ENCODE measurements around the gene HRH4. TPM values are rescaled to one million over a fixed set of nuclear protein-coding genes. Genes with fewer than 3 reads are reported as not detected.

HRH4 gene
- total and polyA plus RNA-seq, 2 of the 13 experiments (the other 11 are each of a cell fraction or from before 2014, with no cell fraction given), result not detected

DNA sequence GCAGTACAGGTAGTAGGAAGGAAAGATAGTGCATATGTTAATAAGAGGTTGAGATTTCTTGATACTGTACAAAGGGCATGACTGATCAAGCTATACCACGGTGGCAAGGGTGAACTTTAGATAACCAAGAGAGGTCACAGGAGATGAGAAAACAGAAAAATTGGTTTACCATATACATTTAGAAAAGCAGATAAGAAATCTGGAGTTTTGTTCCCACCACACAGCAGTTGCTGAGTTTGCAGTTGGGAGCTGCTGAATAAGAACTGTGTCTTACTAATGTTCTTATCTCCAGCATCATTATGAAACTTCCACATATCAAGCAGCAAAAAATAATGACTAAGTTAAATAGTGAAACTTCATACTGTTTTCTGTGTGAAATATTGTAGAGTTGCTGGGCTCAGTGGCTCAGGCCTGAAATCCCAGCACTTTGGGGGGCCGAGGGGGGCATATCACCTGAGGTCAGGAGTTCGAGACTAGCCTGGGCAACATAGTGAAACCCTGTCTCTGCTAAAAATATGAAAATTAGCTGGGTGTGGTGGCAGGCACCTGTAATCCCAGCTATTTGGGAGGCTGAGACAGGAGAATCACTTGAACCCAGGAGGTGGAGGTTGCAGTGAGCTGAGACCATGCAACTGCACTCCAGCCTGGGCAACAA, 46.0 kb upstream of the HRH4 start:
- BruUV-seq (replicated peaks), result no TSS peak
- Histone ChIP-seq H3K9ac (ENCODE audit: insufficient read depth, low read depth, low read length) (no peak overlapping the region), H3K36me3 (replicated peaks in 1 of 2; ENCODE audit: control insufficient read depth in 1 of 2, insufficient read depth in 2 of 2, low read length in 2 of 2) (no peaks in the 10 kb centered on the region), H3K9me3 (ENCODE audit: low read length) (no peaks in the 10 kb centered on the region), H3K4me3 (replicated peaks in 1 of 3; ENCODE audit: insufficient read depth in 1 of 3, low read depth in 2 of 3, low read length in 3 of 3) (no peak overlapping the region), H4K20me1 (ENCODE audit: insufficient read depth, low read length) (no peaks in the 10 kb centered on the region), H3K79me2 (ENCODE audit: insufficient read depth, low read length) (no peaks in the 10 kb centered on the region), H3K4me2 (ENCODE audit: low read depth, low read length) (no peak overlapping the region), H3K27ac (ENCODE audit: extremely low read length, insufficient read depth, low read length) (no peak overlapping the region), H3K27me3 (ENCODE audit: control insufficient read depth in 1 of 2, insufficient read depth in 2 of 2, low read length in 2 of 2) (peaks cover 0 to 6% of the 10 kb centered on the region in 2 experiments; a peak in 1 of 5 replicates), H2AFZ (ENCODE audit: low read length) (no peak overlapping the region), H3K4me1 (ENCODE audit: insufficient read depth, low read length) (no peaks in the 10 kb centered on the region)
- in situ Hi-C loops (cut with HindIII; ENCODE audit: extremely low pct_ligation_motif_present, low pct_unique_long_range_greater_than_20kb) (no loop called here), intact Hi-C loops (cut with micrococcal nuclease; ENCODE audit: unreplicated experiment) (no loop called here)
- ATAC-seq, result no peak
- no peak for FAIRE-seq
- no peak for DNase-seq (ENCODE audit: low spot score)
- ChIA-PET CTCF (ENCODE audit: low intra/inter-chr PET ratio, low total read pairs) (no interaction called here), POLR2A (no interaction called here)
- WGBS (ENCODE audit: low lambda C conversion rate), result 8% methylated on average over 3 of the region's 3 CpGs
- TF ChIP-seq, protein P1, sequence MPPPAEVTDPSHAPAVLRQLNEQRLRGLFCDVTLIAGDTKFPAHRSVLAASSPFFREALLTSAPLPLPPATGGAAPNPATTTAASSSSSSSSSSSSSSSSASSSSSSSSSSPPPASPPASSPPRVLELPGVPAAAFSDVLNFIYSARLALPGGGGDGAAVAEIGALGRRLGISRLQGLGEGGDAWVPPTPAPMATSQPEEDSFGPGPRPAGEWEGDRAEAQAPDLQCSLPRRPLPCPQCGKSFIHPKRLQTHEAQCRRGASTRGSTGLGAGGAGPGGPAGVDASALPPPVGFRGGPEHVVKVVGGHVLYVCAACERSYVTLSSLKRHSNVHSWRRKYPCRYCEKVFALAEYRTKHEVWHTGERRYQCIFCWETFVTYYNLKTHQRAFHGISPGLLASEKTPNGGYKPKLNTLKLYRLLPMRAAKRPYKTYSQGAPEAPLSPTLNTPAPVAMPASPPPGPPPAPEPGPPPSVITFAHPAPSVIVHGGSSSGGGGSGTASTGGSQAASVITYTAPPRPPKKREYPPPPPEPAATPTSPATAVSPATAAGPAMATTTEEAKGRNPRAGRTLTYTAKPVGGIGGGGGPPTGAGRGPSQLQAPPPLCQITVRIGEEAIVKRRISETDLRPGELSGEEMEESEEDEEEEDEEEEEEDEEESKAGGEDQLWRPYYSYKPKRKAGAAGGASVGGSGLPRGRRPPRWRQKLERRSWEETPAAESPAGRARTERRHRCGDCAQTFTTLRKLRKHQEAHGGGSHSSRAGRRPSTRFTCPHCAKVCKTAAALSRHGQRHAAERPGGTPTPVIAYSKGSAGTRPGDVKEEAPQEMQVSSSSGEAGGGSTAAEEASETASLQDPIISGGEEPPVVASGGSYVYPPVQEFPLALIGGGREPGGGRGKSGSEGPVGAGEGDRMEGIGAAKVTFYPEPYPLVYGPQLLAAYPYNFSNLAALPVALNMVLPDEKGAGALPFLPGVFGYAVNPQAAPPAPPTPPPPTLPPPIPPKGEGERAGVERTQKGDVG (CRISPR knock-in tag; IDR thresholded peaks at IDR 0.05; ENCODE audit: borderline replicate concordance), result no peak
- TF ChIP-seq NAIF1 (CRISPR knock-in tag; IDR thresholded peaks at IDR 0.05; ENCODE audit: borderline replicate concordance), result no peak
- TF ChIP-seq PHB2 (IDR thresholded peaks at IDR 0.05; ENCODE audit: partially characterized antibody), result no peak
- TF ChIP-seq CC2D1A (CRISPR knock-in tag; IDR thresholded peaks at IDR 0.05), result no peak
- no peak for TF ChIP-seq HNRNPL (IDR thresholded peaks at IDR 0.05; ENCODE audit: low read depth, low read length)
- TF ChIP-seq NCOA2 (CRISPR knock-in tag; IDR thresholded peaks at IDR 0.05), result no peak
- TF ChIP-seq, protein P2, sequence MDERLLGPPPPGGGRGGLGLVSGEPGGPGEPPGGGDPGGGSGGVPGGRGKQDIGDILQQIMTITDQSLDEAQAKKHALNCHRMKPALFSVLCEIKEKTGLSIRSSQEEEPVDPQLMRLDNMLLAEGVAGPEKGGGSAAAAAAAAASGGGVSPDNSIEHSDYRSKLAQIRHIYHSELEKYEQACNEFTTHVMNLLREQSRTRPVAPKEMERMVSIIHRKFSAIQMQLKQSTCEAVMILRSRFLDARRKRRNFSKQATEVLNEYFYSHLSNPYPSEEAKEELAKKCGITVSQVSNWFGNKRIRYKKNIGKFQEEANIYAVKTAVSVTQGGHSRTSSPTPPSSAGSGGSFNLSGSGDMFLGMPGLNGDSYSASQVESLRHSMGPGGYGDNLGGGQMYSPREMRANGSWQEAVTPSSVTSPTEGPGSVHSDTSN (CRISPR knock-in tag; IDR thresholded peaks at IDR 0.05), result no peak
- TF ChIP-seq DMAP1 (CRISPR knock-in tag; IDR thresholded peaks at IDR 0.05), result no peak
- no peak for TF ChIP-seq ZKSCAN1 (IDR thresholded peaks at IDR 0.05; ENCODE audit: low read length)
- TF ChIP-seq, protein P3, sequence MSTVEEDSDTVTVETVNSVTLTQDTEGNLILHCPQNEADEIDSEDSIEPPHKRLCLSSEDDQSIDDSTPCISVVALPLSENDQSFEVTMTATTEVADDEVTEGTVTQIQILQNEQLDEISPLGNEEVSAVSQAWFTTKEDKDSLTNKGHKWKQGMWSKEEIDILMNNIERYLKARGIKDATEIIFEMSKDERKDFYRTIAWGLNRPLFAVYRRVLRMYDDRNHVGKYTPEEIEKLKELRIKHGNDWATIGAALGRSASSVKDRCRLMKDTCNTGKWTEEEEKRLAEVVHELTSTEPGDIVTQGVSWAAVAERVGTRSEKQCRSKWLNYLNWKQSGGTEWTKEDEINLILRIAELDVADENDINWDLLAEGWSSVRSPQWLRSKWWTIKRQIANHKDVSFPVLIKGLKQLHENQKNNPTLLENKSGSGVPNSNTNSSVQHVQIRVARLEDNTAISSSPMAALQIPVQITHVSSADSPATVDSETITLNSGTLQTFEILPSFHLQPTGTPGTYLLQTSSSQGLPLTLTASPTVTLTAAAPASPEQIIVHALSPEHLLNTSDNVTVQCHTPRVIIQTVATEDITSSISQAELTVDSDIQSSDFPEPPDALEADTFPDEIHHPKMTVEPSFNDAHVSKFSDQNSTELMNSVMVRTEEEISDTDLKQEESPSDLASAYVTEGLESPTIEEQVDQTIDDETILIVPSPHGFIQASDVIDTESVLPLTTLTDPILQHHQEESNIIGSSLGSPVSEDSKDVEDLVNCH (CRISPR knock-in tag; IDR thresholded peaks at IDR 0.05), result no peak
